A549 (cell line): ENCODE data around the gene SEC16A.

Experiments used
- CTCF ChIP-seq: fragments of >200 bp; sonication (Bioruptor Twin); formaldehyde crosslinking; IDR thresholded peaks from 3 replicates; pipeline ENCODE4 v1.5.1; 2016
- POLR2A ChIP-seq: IDR thresholded peaks from 2 replicates; pipeline ENCODE4 v1.6.1; 2012; ENCODE audit warnings: mild to moderate bottlenecking, low read length

- TF ChIP-seq POLR2A (no peak), CTCF (no peak)
Measured at GRCh38 chr9:136520053-136520540, 37.3 kb upstream of the SEC16A start.
